Measurements from ENCODE around the gene ALG2.

DNA sequence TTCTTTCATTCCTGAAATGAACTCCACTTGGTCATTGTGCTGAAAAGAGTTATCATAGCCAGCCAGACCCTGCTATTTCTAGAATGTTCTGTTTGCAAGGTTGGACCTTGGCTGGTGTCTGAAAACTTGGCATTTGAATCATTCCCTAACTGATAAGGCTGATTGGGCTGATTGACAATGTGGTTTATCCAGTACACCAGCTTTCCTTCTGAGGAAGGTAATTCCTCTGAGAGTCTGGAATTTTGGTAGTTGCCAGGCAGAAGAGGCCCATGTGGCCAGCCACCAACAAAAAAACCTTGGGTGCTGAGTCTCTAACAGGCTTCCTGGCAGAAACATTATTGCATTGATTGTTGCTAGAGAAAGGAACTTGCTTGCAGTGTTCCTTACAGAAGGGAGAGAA, 15.6 kb upstream of the ALG2 start:
- TF ChIP-seq EZH2 (IDR thresholded peaks at IDR 0.05): no peak
- TF ChIP-seq POLR2AphosphoS5 (IDR thresholded peaks at IDR 0.05; ENCODE audit: borderline replicate concordance, low read depth, low read length): no peak
- no peak for TF ChIP-seq FOXP2 (optimal IDR thresholded peaks at IDR 0.05; ENCODE audit: control extremely low read depth, extremely low read length, insufficient read depth)
